Stomach (tissue), 9 donors: ENCODE data around the gene SLC1A2. TPM values are rescaled to one million over a fixed set of nuclear protein-coding genes. Genes with fewer than 3 reads are reported as not detected.

ENCODE experiments used
- DNase-seq, 2 donors: peaks; one replicate each; pipeline versions ENCODE4 v3.0.0 to v3.0.0-alpha.2; 2013 to 2019
- H3K27ac ChIP-seq, 5 donors: fragments of 200-600 bp in 4 of 5; sonication (generic) in 4 of 5; one replicate each; pipeline ENCODE4 v1.5.1; 2013 to 2019; ENCODE audit warnings: mild to moderate bottlenecking in 1 of 5, moderate library complexity in 1 of 5
- H3K27me3 ChIP-seq, 3 donors: fragments of 200-600 bp; sonication (generic); one replicate each; pipeline ENCODE4 v1.5.1; 2017 to 2019; ENCODE audit warnings: mixed run types in 1 of 3
- H3K36me3 ChIP-seq, 4 donors: fragments of 200-600 bp; sonication (generic); 1 replicate in 3 of 4; 2 replicates in 1 of 4; pipeline ENCODE4 v1.5.1; 2016 to 2019
- H3K4me1 ChIP-seq, 4 donors: fragments of 200-600 bp; sonication (generic); one replicate each; pipeline ENCODE4 v1.5.1; 2016 to 2019
- H3K4me3 ChIP-seq, 4 donors: fragments of 200-600 bp; sonication (generic) in 3 of 4; one replicate each; pipeline ENCODE4 v1.5.1; 2016 to 2019; ENCODE audit warnings: mild to moderate bottlenecking in 1 of 4
- H3K9me3 ChIP-seq, 4 donors: fragments of 200-600 bp; sonication (generic); one replicate each; pipeline ENCODE4 v1.5.1; 2016 to 2019
- EP300 ChIP-seq: sonication (generic); formaldehyde crosslinking; IDR thresholded peaks from one replicate; pipeline ENCODE4 v1.6.1; 2017; ENCODE audit warnings: antibody characterized with exemption
- POLR2A ChIP-seq, 4 donors: fragments of 450-650 bp; IDR thresholded peaks; one replicate each; pipeline ENCODE4 v1.6.1; 2016; ENCODE audit warnings: antibody characterized with exemption in 4 of 4, control low read depth in 2 of 4, mild to moderate bottlenecking in 1 of 4, moderate library complexity in 1 of 4
- POLR2AphosphoS5 ChIP-seq, 3 donors: sonication (generic); formaldehyde crosslinking; IDR thresholded peaks; one replicate each; pipeline ENCODE4 v1.6.1; 2016; ENCODE audit warnings: antibody characterized with exemption in 3 of 3
- WGBS, 5 donors: extraction: QIAGEN DNeasy Blood & Tissue Kit in 3 of 5; methylation state at CpG; one replicate each; pipeline versions ENCODE4 v1.1.5 to v1.1.7; 2013 to 2018; 5-methylcytosine and 5-hydroxymethylcytosine counted together
- intact Hi-C: fragments of 100-400 bp; cut with DNase I; formaldehyde crosslinking; loops from one replicate; pipeline ENCODE4 v1.15.1; 2023; ENCODE audit warnings: low total_unique reads
- polyA plus RNA-seq, 3 donors: library from polyadenylated mRNA; stranded (reverse); fragments of 200-250 nt; gene quantifications; one replicate each; pipeline ENCODE4 v1.2.3, GENCODE V29; 2013
- total RNA-seq, 5 donors: library from RNA; depleted of rRNA; stranded (reverse); fragments of >200 nt; gene quantifications; one replicate each; pipeline versions ENCODE4 v1.1.0 to v1.2.3, GENCODE V29; 2014 to 2016
- TF ChIP-seq, protein P1 (sequence below), 7 experiments: fragments of 450-650 bp in 4 of 7; fragments of 200-600 bp in 3 of 7; sonication (generic) in 3 of 7; IDR thresholded peaks; one replicate each; pipeline ENCODE4 v1.5.1; 2016 to 2019; ENCODE audit warnings: antibody characterized with exemption in 7 of 7, control low read depth in 2 of 7, mild to moderate bottlenecking in 1 of 7
- donor health status: healthy with polysubstance abuse.
- donor health status: Bipolar disorder and iron deficiency.
- donor health status: healthy.

SLC1A2 gene
- total and polyA plus RNA-seq, 8 donors, result 1.3 to 13.4 (median 3.2) TPM; not detected in 1

DNA sequence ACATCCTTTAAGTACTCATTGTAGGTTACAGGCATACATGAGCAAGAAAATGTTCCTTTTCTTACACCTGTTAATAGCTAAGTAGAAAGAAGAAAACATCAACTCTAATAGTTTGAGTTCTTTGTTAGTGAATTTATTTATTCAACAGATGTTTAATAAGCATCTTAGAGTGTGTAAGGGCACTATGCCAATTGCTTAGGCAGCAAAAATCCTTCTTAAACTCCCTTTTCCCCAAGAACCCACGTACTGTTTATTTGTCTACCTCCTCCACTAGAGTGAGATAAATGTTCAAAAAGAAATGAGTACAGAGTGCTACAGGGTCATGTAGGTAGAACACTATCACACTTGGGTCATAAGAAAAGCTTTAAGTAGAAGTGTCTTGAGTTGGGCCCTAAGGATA, 149.0 kb downstream of the SLC1A2 start:
- H3K27me3 ChIP-seq, result no peaks in the 10 kb centered on the region
- TF ChIP-seq POLR2A (IDR thresholded peaks at IDR 0.05), result no peak
- TF ChIP-seq, protein P1, sequence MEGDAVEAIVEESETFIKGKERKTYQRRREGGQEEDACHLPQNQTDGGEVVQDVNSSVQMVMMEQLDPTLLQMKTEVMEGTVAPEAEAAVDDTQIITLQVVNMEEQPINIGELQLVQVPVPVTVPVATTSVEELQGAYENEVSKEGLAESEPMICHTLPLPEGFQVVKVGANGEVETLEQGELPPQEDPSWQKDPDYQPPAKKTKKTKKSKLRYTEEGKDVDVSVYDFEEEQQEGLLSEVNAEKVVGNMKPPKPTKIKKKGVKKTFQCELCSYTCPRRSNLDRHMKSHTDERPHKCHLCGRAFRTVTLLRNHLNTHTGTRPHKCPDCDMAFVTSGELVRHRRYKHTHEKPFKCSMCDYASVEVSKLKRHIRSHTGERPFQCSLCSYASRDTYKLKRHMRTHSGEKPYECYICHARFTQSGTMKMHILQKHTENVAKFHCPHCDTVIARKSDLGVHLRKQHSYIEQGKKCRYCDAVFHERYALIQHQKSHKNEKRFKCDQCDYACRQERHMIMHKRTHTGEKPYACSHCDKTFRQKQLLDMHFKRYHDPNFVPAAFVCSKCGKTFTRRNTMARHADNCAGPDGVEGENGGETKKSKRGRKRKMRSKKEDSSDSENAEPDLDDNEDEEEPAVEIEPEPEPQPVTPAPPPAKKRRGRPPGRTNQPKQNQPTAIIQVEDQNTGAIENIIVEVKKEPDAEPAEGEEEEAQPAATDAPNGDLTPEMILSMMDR (IDR thresholded peaks at IDR 0.05), result no peak
- no peak for TF ChIP-seq EP300
- TF ChIP-seq POLR2AphosphoS5 (IDR thresholded peaks at IDR 0.05), result no peak
- no peaks in the 10 kb centered on the region for H3K36me3 ChIP-seq
- intact Hi-C loops, result no loop called here
- WGBS, 5 donors, result 16 to 38% (median 16%) methylated on average over 1 of the region's 1 CpG
- DNase-seq, result no peak
- no peak overlapping the region for H3K4me3 ChIP-seq
- peaks cover 7 to 21% (median 8%) of the 10 kb centered on the region in 4 donors for H3K4me1 ChIP-seq
- H3K9me3 ChIP-seq, result no peaks in the 10 kb centered on the region
- H3K27ac ChIP-seq, result no peak overlapping the region

DNA sequence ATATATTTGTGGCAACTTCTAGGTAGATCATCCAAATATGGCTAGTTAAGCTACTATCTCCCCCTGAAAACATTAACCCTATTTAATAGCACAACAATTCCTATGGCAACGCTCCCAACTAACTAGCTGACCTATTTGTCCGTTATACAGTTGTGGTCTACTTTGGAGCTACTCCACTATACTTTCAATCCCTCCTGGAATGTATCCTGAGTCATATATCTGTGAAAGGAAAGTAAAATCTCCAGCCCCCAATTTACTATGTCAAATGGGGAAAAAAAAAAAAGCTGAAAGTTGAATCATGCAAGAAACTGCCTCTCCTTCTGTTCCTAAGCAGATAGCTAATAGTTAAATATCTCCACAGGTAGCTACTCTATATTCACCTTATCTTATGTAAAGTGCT, 151.9 kb downstream of the SLC1A2 start:
- intact Hi-C loops, result no loop called here
- no peaks in the 10 kb centered on the region for H3K36me3 ChIP-seq
- no peak overlapping the region for H3K4me3 ChIP-seq
- TF ChIP-seq, protein P1 (IDR thresholded peaks at IDR 0.05), result no peak
- no peak for TF ChIP-seq POLR2AphosphoS5 (IDR thresholded peaks at IDR 0.05)
- no peak for TF ChIP-seq POLR2A (IDR thresholded peaks at IDR 0.05)
- no peak for TF ChIP-seq EP300
- no peaks in the 10 kb centered on the region for H3K9me3 ChIP-seq
- peaks cover 0 to 11% (median 0%) of the 10 kb centered on the region in 4 donors for H3K4me1 ChIP-seq
- DNase-seq, result no peak
- H3K27ac ChIP-seq, result no peak overlapping the region
- 66 to 89% (median 82%) methylated on average over 2 of the region's 2 CpGs for WGBS, 5 donors
- no peaks in the 10 kb centered on the region for H3K27me3 ChIP-seq

DNA sequence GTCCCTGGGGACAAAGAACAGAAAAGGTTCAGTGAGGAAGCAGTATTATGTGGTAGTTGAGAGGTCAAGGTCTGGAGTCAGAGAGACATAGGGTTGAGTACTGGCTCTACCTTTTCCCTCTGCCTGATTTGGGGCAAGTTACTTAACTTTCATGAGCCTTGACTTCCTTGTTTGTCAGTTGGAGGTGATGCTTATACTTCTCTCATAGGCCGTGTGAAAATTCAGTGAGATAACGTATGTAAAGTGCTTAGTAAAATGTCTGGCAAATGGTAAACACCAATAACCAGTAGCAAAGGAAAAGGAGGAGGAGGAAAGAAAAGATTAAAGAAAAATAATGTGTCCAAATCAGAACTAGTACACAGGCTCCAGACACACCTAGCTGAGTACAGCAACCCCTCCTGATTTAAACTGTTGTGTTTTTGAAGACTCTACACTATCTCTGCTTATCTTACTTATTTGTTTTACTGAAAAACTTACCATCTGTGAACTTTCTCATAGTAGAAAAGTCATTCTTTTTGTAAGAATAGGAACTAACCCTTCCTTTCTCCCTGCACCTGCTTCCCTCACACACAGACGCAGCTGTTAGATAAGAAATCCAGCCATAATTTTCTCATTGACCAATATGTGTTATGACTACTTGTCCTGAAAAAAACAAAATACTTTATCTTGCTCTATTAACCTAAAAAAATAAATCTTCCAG, 153.5 kb downstream of the SLC1A2 start:
- no peaks in the 10 kb centered on the region for H3K9me3 ChIP-seq
- H3K27ac ChIP-seq, result peak overlapping the region in 1 of 5 donors; percentile 10
- H3K27me3 ChIP-seq, result no peaks in the 10 kb centered on the region
- no peak for TF ChIP-seq POLR2A (IDR thresholded peaks at IDR 0.05)
- TF ChIP-seq, protein P1 (IDR thresholded peaks at IDR 0.05), result no peak
- TF ChIP-seq POLR2AphosphoS5 (IDR thresholded peaks at IDR 0.05), result no peak
- no peak for TF ChIP-seq EP300
- no peaks in the 10 kb centered on the region for H3K36me3 ChIP-seq
- intact Hi-C loops, result no loop called here
- peak in 1 of 2 donors; percentile 36 for DNase-seq
- WGBS, 5 donors, result 59 to 76% (median 64%) methylated on average over 3 of the region's 3 CpGs
- peaks cover 0 to 11% (median 0%) of the 10 kb centered on the region in 4 donors for H3K4me1 ChIP-seq
- H3K4me3 ChIP-seq, result no peak overlapping the region

DNA sequence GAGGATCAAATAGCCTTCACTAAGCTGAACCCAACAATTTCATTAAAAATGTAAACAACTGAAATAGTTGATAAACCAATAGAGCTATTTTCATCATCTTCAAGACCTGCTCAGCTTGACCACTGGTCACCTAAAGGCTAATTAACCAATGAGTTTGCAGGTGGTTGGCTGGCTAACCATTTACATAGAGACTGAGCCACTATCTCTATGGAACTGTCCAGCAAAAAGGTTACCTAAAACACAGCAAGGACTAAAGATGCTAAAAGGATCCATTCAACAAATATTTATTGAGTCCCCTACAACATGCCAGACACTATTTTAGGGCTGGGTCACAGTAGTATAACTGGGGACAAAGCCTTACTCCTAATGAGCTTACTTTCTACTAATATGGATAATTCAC, 156.6 kb downstream of the SLC1A2 start:
- intact Hi-C loops, result no loop called here
- DNase-seq, result no peak
- TF ChIP-seq, protein P1 (IDR thresholded peaks at IDR 0.05), result no peak
- TF ChIP-seq POLR2A (IDR thresholded peaks at IDR 0.05), result no peak
- no peak for TF ChIP-seq POLR2AphosphoS5 (IDR thresholded peaks at IDR 0.05)
- TF ChIP-seq EP300, result no peak

More for the DNA sequence above, 156.6 kb downstream of the SLC1A2 start:
- Histone ChIP-seq H3K4me1 (peaks cover 0 to 18% (median 0%) of the 10 kb centered on the region in 4 donors), H3K27me3 (no peaks in the 10 kb centered on the region), H3K4me3 (no peak overlapping the region), H3K36me3 (no peaks in the 10 kb centered on the region), H3K9me3 (no peaks in the 10 kb centered on the region), H3K27ac (no peak overlapping the region)
